Neural progenitor cell (in vitro differentiated cells): ENCODE data around the gene SLC25A26. TPM values are rescaled to one million over a fixed set of nuclear protein-coding genes. Genes with fewer than 3 reads are reported as not detected.

Experiments used
- DNase-seq: peaks from one replicate; pipeline ENCODE4 v3.0.0-alpha.2; 2016; ENCODE audit warnings: low spot score
- H2AFZ ChIP-seq: fragments of 200-600 bp; sonication (generic); replicated peaks from 2 replicates; pipeline ENCODE4 v1.6.1; 2016; ENCODE audit warnings: antibody characterized with exemption
- H3F3A ChIP-seq: fragments of 200-600 bp; sonication (generic); 2 replicates; pipeline ENCODE4 v1.6.1; 2016; ENCODE audit warnings: antibody characterized with exemption, low read depth
- H3K27ac ChIP-seq: fragments of 200-600 bp; sonication (generic); 2 replicates; pipeline ENCODE4 v1.5.1; 2016; ENCODE audit warnings: mild to moderate bottlenecking
- H3K27me3 ChIP-seq: fragments of 200-600 bp; sonication (generic); 2 replicates; pipeline ENCODE4 v1.6.1; 2016; ENCODE audit warnings: mild to moderate bottlenecking, moderate library complexity
- H3K36me3 ChIP-seq: fragments of 200-600 bp; sonication (generic); 2 replicates; pipeline ENCODE4 v1.5.1; 2016
- H3K4me1 ChIP-seq: fragments of 200-600 bp; sonication (generic); 2 replicates; pipeline ENCODE4 v1.6.1; 2016; ENCODE audit warnings: mixed run types
- H3K4me2 ChIP-seq: fragments of 200-600 bp; sonication (generic); 2 replicates; pipeline ENCODE4 v1.6.1; 2016
- H3K4me3 ChIP-seq: fragments of 200-600 bp; sonication (generic); 2 replicates; pipeline ENCODE4 v1.5.1; 2016
- H3K79me2 ChIP-seq: fragments of 200-600 bp; sonication (generic); 2 replicates; pipeline ENCODE4 v1.6.1; 2016; ENCODE audit warnings: low read depth
- H3K9ac ChIP-seq: fragments of 200-600 bp; sonication (generic); 2 replicates; pipeline ENCODE4 v1.6.1; 2016
- H3K9me3 ChIP-seq: fragments of 200-600 bp; sonication (generic); 2 replicates; pipeline ENCODE4 v1.5.1; 2016; ENCODE audit warnings: low read depth
- H4K20me1 ChIP-seq: fragments of 200-600 bp; sonication (generic); 2 replicates; pipeline ENCODE4 v1.6.1; 2016; ENCODE audit warnings: low read depth
- H3K27ac Mint-ChIP-seq: 3 replicates; pipeline ENCODE4 v1.8.0; 2021; ENCODE audit warnings: mixed read lengths
- H3K27me3 Mint-ChIP-seq: 2 replicates; pipeline ENCODE4 v1.8.0; 2022; ENCODE audit warnings: low read depth, mild to moderate bottlenecking, inconsistent platforms, moderate library complexity, mixed read lengths; ENCODE audit not compliant: insufficient read depth
- H3K36me3 Mint-ChIP-seq: 3 replicates; pipeline ENCODE4 v1.8.0; 2021; ENCODE audit warnings: mixed read lengths
- H3K4me1 Mint-ChIP-seq: 3 replicates; pipeline ENCODE4 v1.8.0; 2021; ENCODE audit warnings: mixed read lengths
- H3K4me3 Mint-ChIP-seq: 3 replicates; pipeline ENCODE4 v1.8.0; 2021; ENCODE audit warnings: mild to moderate bottlenecking, moderate library complexity, mixed read lengths
- H3K9me3 Mint-ChIP-seq: 3 replicates; pipeline ENCODE4 v1.8.0; 2020; ENCODE audit warnings: mixed read lengths
- CTCF ChIP-seq: fragments of 200-600 bp; sonication (generic); IDR thresholded peaks from 2 replicates; pipeline ENCODE4 v1.5.1; 2017; ENCODE audit warnings: antibody characterized with exemption, mild to moderate bottlenecking
- EZH2 ChIP-seq: fragments of 200-600 bp; sonication (generic); IDR thresholded peaks from 2 replicates; pipeline ENCODE4 v1.6.1; 2017; ENCODE audit warnings: antibody characterized with exemption, mild to moderate bottlenecking, moderate library complexity
- EZH2phosphoT487 ChIP-seq: fragments of 200-600 bp; sonication (generic); IDR thresholded peaks from 2 replicates; pipeline ENCODE4 v1.6.1; 2017; ENCODE audit warnings: antibody characterized with exemption
- total RNA-seq: library from RNA; depleted of rRNA; stranded (reverse); fragments of >200 nt; gene quantifications from 2 replicates; pipeline ENCODE4 v1.2.3, GENCODE V29; 2015; ENCODE audit warnings: low replicate concordance

Gene SLC25A26
- total RNA-seq, 1 donor from 2014 or later: 17.0 TPM

- peaks cover 16% of the 10 kb centered on the region for H3K4me1 ChIP-seq
- Mint-ChIP-seq H3K4me1 (peaks cover 24% of the 10 kb centered on the region), H3K9me3 (no peaks in the 10 kb centered on the region), H3K27ac (no peak overlapping the region), H3K36me3 (peaks cover 30% of the 10 kb centered on the region), H3K4me3 (no peak overlapping the region), H3K27me3 (no peaks in the 10 kb centered on the region)
- peaks cover 28% of the 10 kb centered on the region for H3F3A ChIP-seq
- no peak overlapping the region for H2AFZ ChIP-seq
- H3K4me3 ChIP-seq: no peak overlapping the region
- peak overlapping the region; percentile 69 for H3K27ac ChIP-seq
- no peaks in the 10 kb centered on the region for H3K27me3 ChIP-seq
- DNase-seq: no peak
- peaks cover 4% of the 10 kb centered on the region for H3K36me3 ChIP-seq
- H3K79me2 ChIP-seq: peaks cover 97% of the 10 kb centered on the region
- no peaks in the 10 kb centered on the region for H3K9me3 ChIP-seq
- no peak for TF ChIP-seq EZH2
- no peak for TF ChIP-seq EZH2phosphoT487
- H4K20me1 ChIP-seq: peaks cover 98% of the 10 kb centered on the region
- H3K4me2 ChIP-seq: no peak overlapping the region
- no peak overlapping the region for H3K9ac ChIP-seq
Observed at GRCh38 chr3:66411961-66412887, 191.4 kb downstream of the SLC25A26 start.

DNA sequence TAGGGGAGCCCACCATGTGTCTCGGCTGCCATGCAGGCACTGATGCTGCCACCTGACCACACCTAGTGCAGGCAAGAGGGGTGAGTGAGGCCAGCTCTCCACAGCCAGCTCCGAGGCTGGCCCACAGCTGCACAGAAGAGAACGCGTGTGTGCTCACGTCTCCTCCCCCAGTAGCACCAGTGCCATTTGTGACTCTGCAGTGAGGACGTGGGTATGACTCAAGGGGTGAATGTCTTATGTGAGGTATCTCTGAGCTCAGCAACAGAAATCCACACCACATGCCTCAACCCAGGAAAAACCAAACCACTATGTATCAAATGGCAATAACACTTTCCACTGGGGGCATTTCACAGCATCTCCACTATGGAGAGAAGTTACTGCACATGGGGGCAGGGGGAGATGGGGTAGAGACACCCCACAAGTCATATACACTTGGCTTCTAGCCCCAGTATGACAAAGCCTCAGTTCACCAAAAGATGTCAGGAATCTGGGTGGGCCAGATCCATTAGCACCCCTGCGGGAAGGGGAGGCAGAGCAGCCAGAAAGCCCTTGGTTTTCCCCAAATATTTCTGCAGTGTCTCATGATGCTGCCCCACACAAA, 192.4 kb downstream of the SLC25A26 start:
- Histone ChIP-seq H3K4me1 (peaks cover 23% of the 10 kb centered on the region), H4K20me1 (peaks cover 98% of the 10 kb centered on the region), H3K79me2 (peaks cover 97% of the 10 kb centered on the region), H3K27ac (no peak overlapping the region), H3K4me2 (no peak overlapping the region), H3F3A (peaks cover 34% of the 10 kb centered on the region), H3K9me3 (no peaks in the 10 kb centered on the region), H3K4me3 (no peak overlapping the region), H2AFZ (no peak overlapping the region), H3K36me3 (peaks cover 4% of the 10 kb centered on the region), H3K27me3 (no peaks in the 10 kb centered on the region), H3K9ac (no peak overlapping the region)
- Mint-ChIP-seq H3K4me3 (no peak overlapping the region), H3K27ac (no peak overlapping the region), H3K4me1 (peaks cover 22% of the 10 kb centered on the region), H3K9me3 (no peaks in the 10 kb centered on the region), H3K27me3 (peaks cover 3% of the 10 kb centered on the region), H3K36me3 (peaks cover 34% of the 10 kb centered on the region)
- TF ChIP-seq EZH2 (no peak), CTCF (no peak)
- DNase-seq: no peak

GRCh38 chr3:66414846-66415245, 194.0 kb downstream of the SLC25A26 start:
- H3K9me3 Mint-ChIP-seq: peaks cover 11% of the 10 kb centered on the region
- H3K27ac Mint-ChIP-seq: no peak overlapping the region
- peaks cover 8% of the 10 kb centered on the region for H3K27me3 Mint-ChIP-seq
- H3K79me2 ChIP-seq: peaks cover 99% of the 10 kb centered on the region
- no peak overlapping the region for H3K4me2 ChIP-seq
- no peak overlapping the region for H3K9ac ChIP-seq
- peaks cover 24% of the 10 kb centered on the region for H3K4me1 Mint-ChIP-seq
- H3K36me3 ChIP-seq: peaks cover 6% of the 10 kb centered on the region
- H3F3A ChIP-seq: peaks cover 38% of the 10 kb centered on the region
- peaks cover 24% of the 10 kb centered on the region for H3K4me1 ChIP-seq
- peaks cover 98% of the 10 kb centered on the region for H4K20me1 ChIP-seq
- no peak for DNase-seq
- H3K27ac ChIP-seq: peak overlapping the region; percentile 7
- H3K27me3 ChIP-seq: no peaks in the 10 kb centered on the region
- no peak overlapping the region for H2AFZ ChIP-seq
- peaks cover 47% of the 10 kb centered on the region for H3K36me3 Mint-ChIP-seq
- no peak overlapping the region for H3K4me3 Mint-ChIP-seq
- no peak overlapping the region for H3K4me3 ChIP-seq
- no peak for TF ChIP-seq EZH2
- TF ChIP-seq EZH2phosphoT487: no peak
- TF ChIP-seq CTCF: no peak
- H3K9me3 ChIP-seq: no peaks in the 10 kb centered on the region
